HG02678 (cell line): ENCODE measurements around the gene ITGBL1.
"Not testable (repeated sequence)": the region's sequence is repeated elsewhere in the genome, so short reads cannot be mapped to it uniquely, and the experiment has no call there.

Source experiments
- ATAC-seq: cut with Tn5 transposase; IDR thresholded peaks from one replicate; pipeline ENCODE4 v1.9.1; 2021; ENCODE audit warnings: mild to moderate bottlenecking, moderate library complexity; ENCODE audit not compliant: unreplicated experiment

ITGBL1 gene

GRCh38 chr13:101511161-101511560 lies 58.7 kb downstream of the ITGBL1 start:
- no peak for ATAC-seq

DNA sequence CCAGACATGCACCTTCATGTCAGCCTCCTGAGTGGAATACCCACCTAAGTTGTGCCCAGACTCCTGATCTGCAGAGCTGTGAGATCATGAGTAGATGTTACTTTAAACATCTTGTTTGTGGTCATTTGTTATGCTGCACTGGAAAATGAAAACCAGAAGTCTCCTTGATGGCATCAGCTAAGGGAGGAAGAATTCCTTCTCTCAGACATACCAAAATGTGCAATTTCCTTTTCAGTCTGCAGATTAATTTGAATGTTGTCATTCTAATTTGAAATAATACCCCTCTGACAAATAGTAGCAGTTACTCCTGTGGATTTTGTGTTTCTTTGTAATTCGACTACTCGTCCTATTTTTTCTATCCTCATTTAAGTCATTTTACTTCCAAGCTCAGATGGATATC lies 59.3 kb downstream of the ITGBL1 start:
- no peak for ATAC-seq

DNA sequence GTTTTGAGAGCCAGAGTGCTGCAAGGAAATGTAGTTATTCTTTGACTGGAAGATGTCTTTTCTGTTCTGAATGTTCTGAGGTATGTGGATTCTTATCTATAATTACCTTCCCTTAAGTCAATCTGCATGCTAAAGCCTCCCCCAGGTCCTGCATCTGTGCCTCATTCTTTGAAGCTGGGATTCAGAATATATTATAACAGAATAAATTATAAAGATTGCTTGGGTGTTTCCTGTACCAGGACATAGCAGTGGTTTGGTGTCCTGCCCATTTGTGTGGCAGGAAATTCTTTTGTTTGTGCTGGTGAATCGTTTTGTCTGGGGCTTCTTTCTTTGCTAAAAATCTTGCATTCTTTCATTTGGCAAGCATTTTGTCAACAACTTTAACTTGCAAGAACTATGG lies 60.2 kb downstream of the ITGBL1 start:
- no peak for ATAC-seq

- no peak for ATAC-seq
Observed at GRCh38 chr13:101514100-101514499, 61.6 kb downstream of the ITGBL1 start.

GRCh38 chr13:101514695-101515275 lies 62.3 kb downstream of the ITGBL1 start:
- peak; percentile 75 for ATAC-seq

DNA sequence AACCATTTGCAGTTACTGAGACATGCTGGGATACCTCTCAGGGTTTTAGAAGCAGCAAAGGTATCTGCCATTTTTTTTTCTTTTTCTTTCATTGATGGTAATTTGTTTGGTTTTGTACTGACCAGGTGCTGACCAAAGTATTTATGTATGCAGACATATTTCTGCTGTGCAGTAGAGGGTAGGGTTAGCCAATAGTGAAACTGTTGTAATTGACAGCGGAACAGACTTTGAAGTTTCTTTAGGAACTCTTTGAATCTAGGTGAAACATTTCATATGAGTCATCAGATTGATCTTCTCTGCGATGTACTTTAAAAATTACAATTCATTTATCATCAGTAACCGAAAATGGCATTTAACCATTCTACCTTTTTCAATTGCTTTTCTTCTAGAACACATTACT lies 63.0 kb downstream of the ITGBL1 start:
- no peak for ATAC-seq

GRCh38 chr13:101516262-101516661 lies 63.8 kb downstream of the ITGBL1 start:
- no peak for ATAC-seq

DNA sequence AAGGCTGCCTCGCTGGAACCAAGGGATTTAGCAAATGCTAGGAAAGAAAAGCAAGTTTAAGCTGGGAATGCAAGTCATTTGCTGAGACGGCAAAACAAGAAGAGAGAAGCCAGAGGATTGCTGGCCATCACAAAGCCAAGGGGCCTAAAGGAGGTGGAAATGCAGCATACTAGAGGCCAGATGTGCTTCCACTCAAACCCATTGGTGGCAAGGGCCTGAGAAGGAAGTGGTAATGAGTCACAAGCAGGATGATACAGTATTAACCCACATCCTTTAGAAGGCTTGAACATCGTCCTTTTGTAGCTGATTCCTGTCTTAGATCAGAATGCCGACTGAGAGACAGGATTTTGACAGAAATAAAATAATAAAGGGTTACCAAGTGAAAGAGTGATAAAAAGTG lies 68.2 kb downstream of the ITGBL1 start:
- ATAC-seq: no peak

DNA sequence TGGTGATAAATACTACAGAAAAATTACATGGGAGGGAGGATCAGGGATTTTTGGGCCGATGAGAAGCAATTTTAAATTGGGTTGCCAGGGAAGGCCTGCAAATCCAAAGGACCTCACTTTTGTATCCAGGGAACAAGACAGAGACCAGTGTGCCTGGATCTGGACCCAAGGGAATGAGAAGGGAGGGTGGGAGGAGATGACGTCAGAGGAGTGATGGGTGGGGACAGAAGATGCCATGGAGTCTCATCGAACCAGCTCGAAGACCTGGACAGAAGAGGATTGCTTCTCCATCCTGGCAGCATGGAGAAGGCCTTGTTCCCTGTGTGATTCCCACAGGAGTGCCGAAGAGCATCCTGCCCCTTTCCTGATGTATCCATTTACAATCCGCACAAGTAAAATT lies 68.9 kb downstream of the ITGBL1 start:
- no peak for ATAC-seq

DNA sequence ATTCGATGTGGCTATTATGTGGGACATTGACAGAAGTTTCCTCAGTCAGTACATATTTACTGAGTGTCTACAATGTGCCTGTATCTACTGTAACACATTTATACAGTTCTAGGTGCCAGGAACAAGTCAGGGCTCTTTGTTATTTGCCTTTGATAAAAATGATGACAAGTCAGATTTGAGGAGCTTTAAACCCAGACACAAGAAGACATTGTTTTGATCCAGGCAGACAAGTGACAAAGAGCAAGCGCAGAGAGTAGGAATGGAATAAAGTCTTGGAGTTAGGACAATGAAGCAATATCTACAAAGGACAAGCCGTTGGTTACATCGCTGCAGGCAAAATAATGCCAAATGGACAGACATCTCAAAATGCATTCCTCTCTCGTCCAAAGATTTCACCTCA lies 70.1 kb downstream of the ITGBL1 start:
- ATAC-seq: no peak

- no peak for ATAC-seq
Observed at GRCh38 chr13:101523154-101524131, 71.0 kb downstream of the ITGBL1 start.

- no peak for ATAC-seq
Observed at GRCh38 chr13:101527130-101527529, 74.7 kb downstream of the ITGBL1 start.

GRCh38 chr13:101529422-101529821 lies 76.9 kb downstream of the ITGBL1 start:
- ATAC-seq: no peak

DNA sequence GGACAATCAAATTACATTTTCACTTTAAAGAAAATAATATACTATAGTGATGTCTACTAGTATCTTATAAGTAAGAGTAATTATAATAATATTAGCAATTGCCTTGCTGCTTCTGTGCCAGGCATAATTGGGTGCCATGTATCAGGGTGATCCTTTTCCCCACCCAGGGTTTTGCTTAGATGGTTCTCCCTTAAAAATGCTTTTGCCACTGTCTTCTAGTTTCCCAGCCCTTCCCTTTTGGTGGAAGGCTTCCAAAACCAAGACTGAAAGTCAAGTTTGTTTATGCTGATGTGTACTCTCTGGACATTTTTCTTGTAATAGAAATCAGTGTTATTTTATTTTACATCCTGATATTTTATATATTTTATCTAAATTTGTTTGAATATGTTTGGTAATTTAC lies 77.8 kb downstream of the ITGBL1 start:
- no peak for ATAC-seq

DNA sequence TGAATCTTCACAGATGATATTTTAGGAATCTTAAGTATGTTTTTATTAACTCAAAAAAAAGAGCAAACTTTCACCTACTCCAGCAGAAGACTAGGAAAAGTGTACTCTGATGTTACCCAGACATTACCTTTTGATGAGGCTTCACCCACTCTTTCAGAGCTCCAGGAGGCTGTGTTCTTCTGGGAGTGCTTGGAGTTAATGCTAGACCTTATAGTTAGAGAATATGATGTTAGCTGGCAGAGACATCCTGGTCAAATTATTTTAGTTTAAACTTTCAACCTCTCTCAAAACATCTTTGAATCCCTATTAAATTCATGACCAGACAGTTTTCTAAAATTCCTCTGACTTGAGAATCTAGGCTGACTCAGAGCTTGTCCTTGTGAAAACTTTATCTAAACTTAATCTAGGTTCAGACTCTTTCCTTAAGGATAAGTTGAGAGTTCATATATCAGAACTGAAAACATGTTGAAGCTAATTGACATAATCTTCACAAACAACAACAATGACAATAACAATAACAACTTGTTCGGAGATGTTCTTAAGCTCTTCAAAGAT lies 82.8 kb downstream of the ITGBL1 start:
- ATAC-seq: no peak

GRCh38 chr13:101536079-101536478 lies 83.6 kb downstream of the ITGBL1 start:
- ATAC-seq: no peak

GRCh38 chr13:101544544-101544943 lies 92.1 kb downstream of the ITGBL1 start:
- ATAC-seq: not testable (repeated sequence)

DNA sequence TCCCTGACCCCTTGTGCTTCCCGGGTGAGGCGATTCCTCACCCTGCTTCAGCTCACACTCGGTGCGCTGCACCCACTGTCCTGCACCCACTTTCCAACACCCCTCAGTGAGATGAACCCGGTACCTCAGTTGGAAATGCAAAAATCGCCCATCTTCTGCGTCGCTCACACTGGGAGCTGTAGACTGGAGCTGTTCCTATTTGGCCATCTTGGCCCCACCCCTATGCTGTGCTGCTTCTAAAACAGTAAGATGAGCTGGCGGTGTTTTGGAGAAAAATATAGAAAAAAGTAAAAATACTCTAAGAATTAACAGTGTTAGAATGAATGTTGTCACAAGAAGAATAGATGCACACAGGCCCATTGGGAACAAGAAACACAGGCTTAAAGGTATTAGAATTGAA lies 92.5 kb downstream of the ITGBL1 start:
- no peak for ATAC-seq

DNA sequence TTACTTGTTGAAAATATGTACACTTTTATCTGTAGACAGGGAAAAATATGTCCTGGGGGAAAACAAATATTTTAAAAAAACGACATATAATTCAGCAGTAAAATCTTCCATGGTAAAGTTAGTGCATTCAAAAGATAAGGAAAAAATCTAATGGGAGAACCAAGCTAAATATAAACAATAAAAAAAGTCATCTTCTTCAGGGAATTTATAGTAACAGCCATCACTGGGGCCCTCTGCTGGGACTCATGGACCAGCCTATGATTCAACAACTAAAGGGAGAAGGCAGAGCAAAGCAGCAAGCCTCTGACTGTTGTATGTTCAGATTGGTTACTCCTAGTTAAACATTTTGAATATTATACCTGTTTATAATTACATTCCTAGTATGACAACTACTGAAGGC lies 93.0 kb downstream of the ITGBL1 start:
- no peak for ATAC-seq

- no peak for ATAC-seq
Observed at GRCh38 chr13:101552286-101552685, 99.8 kb downstream of the ITGBL1 start.

DNA sequence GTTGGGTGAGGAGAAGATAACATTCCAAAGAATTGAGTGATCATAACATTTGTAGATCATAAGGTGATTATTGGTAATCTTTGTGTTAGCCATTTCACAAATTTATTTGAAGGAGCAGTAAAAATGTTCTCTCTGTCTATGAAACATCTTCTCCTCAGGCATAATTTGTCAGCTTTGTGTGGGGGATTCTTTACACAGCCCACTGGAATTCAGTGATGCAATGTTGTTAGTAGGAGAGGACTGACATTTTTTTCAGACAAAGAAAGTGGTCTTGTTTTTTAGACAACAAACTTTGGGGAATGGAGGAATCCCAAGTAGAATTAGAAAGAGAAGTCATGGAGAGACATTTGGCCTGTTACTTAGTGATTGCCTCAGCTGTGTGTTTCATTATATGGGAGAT lies 100.3 kb downstream of the ITGBL1 start:
- no peak for ATAC-seq
